Testis (tissue), 2 donors: ENCODE data around the gene FOXO6.

Experiments used
- CTCF ChIP-seq, 3 experiments: fragments of 450-650 bp in 2 of 3; fragments of 200-600 bp in 1 of 3; sonication (generic) in 1 of 3; IDR thresholded peaks; one replicate each; pipeline ENCODE4 v1.5.1; 2016 to 2019; ENCODE audit warnings: antibody characterized with exemption in 3 of 3, mild to moderate bottlenecking in 2 of 3, moderate library complexity in 1 of 3
- POLR2A ChIP-seq: fragments of 450-650 bp; IDR thresholded peaks from one replicate; pipeline ENCODE4 v1.6.1; 2017; ENCODE audit warnings: antibody characterized with exemption, mild to moderate bottlenecking, moderate library complexity

DNA sequence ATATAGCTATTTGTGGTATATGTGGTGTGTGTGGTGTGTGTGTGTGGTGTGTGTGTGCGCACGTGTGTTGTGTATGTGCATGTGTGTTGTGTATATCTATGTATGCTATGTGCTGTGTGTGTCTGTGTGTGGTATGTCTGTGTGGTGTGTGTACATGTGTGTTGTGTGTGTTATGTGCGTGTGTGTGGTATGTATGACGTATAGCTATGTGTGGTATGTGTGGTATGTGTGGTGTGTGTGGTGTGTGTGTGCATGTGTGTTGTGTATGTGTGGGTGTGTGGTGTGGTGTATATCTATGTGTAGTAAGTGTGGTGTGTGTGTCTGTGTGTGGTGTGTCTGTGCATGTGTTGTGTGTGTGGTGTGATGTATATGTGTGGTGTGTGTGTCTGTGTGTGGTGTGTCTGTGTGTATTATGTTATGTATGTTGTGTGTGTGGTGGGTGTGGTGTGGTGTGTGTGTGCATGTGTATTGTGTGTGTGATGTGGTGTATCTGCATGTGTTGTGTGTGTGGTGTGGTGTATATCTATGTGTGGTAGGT lies 63.4 kb downstream of the FOXO6 start:
- TF ChIP-seq CTCF (IDR thresholded peaks at IDR 0.05): no peak
- TF ChIP-seq POLR2A: no peak
